Fibroblast of lung (primary cell): ENCODE results near the gene ITGA8. TPM values are rescaled to one million over a fixed set of nuclear protein-coding genes. Genes with fewer than 3 reads are reported as not detected.
"Not testable (repeated sequence)": the region's sequence is repeated elsewhere in the genome, so short reads cannot be mapped to it uniquely, and the experiment has no call there.

Experiments used
- DNase-seq, 2 donors: peaks; one replicate each; pipeline versions ENCODE4 v3.0.0 to v3.0.0-alpha.2; 2010; ENCODE audit warnings: low read depth in 2 of 2
- H2AFZ ChIP-seq: 2 replicates; pipeline ENCODE4 v1.5.1; 2012; ENCODE audit warnings: low read length, control low read depth, inconsistent platforms
- H3K27ac ChIP-seq: 2 replicates; pipeline ENCODE4 v1.5.1; 2011; ENCODE audit warnings: low read length, control low read depth; ENCODE audit not compliant: insufficient read depth
- H3K27me3 ChIP-seq: 2 replicates; pipeline ENCODE4 v1.5.1; 2011; ENCODE audit warnings: mild to moderate bottlenecking, low read length; ENCODE audit not compliant: control insufficient read depth, insufficient read depth
- H3K36me3 ChIP-seq: 2 replicates; pipeline ENCODE4 v1.5.1; 2011; ENCODE audit warnings: low read length; ENCODE audit not compliant: control insufficient read depth, insufficient read depth
- H3K4me1 ChIP-seq: 2 replicates; pipeline ENCODE4 v1.5.1; 2011; ENCODE audit warnings: low read length; ENCODE audit not compliant: control insufficient read depth, insufficient read depth; ENCODE audit errors: extremely low read depth
- H3K4me2 ChIP-seq: 2 replicates; pipeline ENCODE4 v1.5.1; 2011; ENCODE audit warnings: low read length, control low read depth; ENCODE audit not compliant: insufficient read depth; ENCODE audit errors: extremely low read depth
- H3K4me3 ChIP-seq, 4 experiments: fragments of 200-600 bp in 1 of 4; sonication (generic) in 1 of 4; replicated peaks in 1 of 4; 2 replicates each; pipeline ENCODE4 v1.5.1; 2011 to 2016; ENCODE audit warnings: low read length in 4 of 4, low read depth in 3 of 4, mild to moderate bottlenecking in 3 of 4, control low read depth in 2 of 4, inconsistent platforms in 1 of 4, mixed read lengths in 1 of 4; ENCODE audit not compliant: insufficient read depth in 1 of 4; ENCODE audit errors: control extremely low read depth in 1 of 4
- H3K79me2 ChIP-seq: 2 replicates; pipeline ENCODE4 v1.5.1; 2012; ENCODE audit warnings: mild to moderate bottlenecking, low read length, inconsistent platforms; ENCODE audit not compliant: control insufficient read depth, insufficient read depth
- H3K9ac ChIP-seq: 2 replicates; pipeline ENCODE4 v1.5.1; 2011; ENCODE audit warnings: mild to moderate bottlenecking, low read length, control low read depth; ENCODE audit not compliant: insufficient read depth
- H3K9me3 ChIP-seq: 2 replicates; pipeline ENCODE4 v1.5.1; 2012; ENCODE audit warnings: low read depth, low read length; ENCODE audit not compliant: control insufficient read depth, insufficient read depth
- H4K20me1 ChIP-seq: 2 replicates; pipeline ENCODE4 v1.5.1; 2011; ENCODE audit warnings: low read length; ENCODE audit not compliant: control insufficient read depth, insufficient read depth; ENCODE audit errors: extremely low read depth
- EZH2 ChIP-seq: IDR thresholded peaks from 2 replicates; pipeline ENCODE4 v1.5.1; 2012; ENCODE audit warnings: low read length, control low read depth, mild to moderate bottlenecking; ENCODE audit errors: missing control alignments
- polyA plus RNA-seq, 2 donors: library from polyadenylated mRNA; depleted of rRNA in 1 of 2; stranded (reverse) in 1 of 2; unstranded in 1 of 2; fragments of >200 nt; gene quantifications; 2 replicates each; pipeline ENCODE4 v1.2.1, GENCODE V29; 2011 to 2012; ENCODE audit warnings: missing spikeins in 1 of 2
- total RNA-seq: library from RNA; depleted of rRNA; stranded (reverse); fragments of >200 nt; gene quantifications from 2 replicates; pipeline ENCODE4 v1.2.1, GENCODE V29; 2014
- TF ChIP-seq, protein P1 (sequence below), 2 donors: IDR thresholded peaks in 1 of 2; conservative IDR thresholded peaks in 1 of 2; 1 replicate in 1 of 2; 2 replicates in 1 of 2; pipeline ENCODE4 v1.5.1; 2011 to 2012; ENCODE audit warnings: low read length in 2 of 2, control low read depth in 1 of 2, inconsistent platforms in 1 of 2, low read depth in 1 of 2, mild to moderate bottlenecking in 1 of 2

Gene ITGA8
- total and polyA plus RNA-seq, 2 donors (not counting 1 experiment from before 2014, with no cell fraction given) = 0.62 to 0.99 TPM

GRCh38 chr10:15541376-15541775 lies 178.3 kb downstream of the ITGA8 start:
- DNase-seq = no peak

GRCh38 chr10:15540727-15541126 lies 179.0 kb downstream of the ITGA8 start:
- Histone ChIP-seq H3K4me3 (no peak overlapping the region), H3K4me2 (no peak overlapping the region), H3K4me1 (no peaks in the 10 kb centered on the region), H3K27ac (no peak overlapping the region), H3K36me3 (no peaks in the 10 kb centered on the region), H4K20me1 (no peaks in the 10 kb centered on the region), H3K27me3 (no peaks in the 10 kb centered on the region), H2AFZ (no peak overlapping the region), H3K79me2 (no peaks in the 10 kb centered on the region), H3K9me3 (no peaks in the 10 kb centered on the region), H3K9ac (no peak overlapping the region)
- DNase-seq = no peak
- no peak for TF ChIP-seq EZH2
- TF ChIP-seq, protein P1, sequence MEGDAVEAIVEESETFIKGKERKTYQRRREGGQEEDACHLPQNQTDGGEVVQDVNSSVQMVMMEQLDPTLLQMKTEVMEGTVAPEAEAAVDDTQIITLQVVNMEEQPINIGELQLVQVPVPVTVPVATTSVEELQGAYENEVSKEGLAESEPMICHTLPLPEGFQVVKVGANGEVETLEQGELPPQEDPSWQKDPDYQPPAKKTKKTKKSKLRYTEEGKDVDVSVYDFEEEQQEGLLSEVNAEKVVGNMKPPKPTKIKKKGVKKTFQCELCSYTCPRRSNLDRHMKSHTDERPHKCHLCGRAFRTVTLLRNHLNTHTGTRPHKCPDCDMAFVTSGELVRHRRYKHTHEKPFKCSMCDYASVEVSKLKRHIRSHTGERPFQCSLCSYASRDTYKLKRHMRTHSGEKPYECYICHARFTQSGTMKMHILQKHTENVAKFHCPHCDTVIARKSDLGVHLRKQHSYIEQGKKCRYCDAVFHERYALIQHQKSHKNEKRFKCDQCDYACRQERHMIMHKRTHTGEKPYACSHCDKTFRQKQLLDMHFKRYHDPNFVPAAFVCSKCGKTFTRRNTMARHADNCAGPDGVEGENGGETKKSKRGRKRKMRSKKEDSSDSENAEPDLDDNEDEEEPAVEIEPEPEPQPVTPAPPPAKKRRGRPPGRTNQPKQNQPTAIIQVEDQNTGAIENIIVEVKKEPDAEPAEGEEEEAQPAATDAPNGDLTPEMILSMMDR (conservative IDR thresholded peaks at IDR 0.05 in 1 of 2, IDR thresholded peaks at IDR 0.05 in 1 of 2; ENCODE audit: low read depth in 1 of 2, low read length in 2 of 2) = no peak

More at GRCh38 chr10:15541376-15541775, 178.3 kb downstream of the ITGA8 start:
- Histone ChIP-seq H3K27ac (no peak overlapping the region), H3K9me3 (no peaks in the 10 kb centered on the region), H3K4me3 (no peak overlapping the region), H4K20me1 (no peaks in the 10 kb centered on the region), H2AFZ (no peak overlapping the region), H3K27me3 (no peaks in the 10 kb centered on the region), H3K9ac (no peak overlapping the region), H3K79me2 (no peaks in the 10 kb centered on the region), H3K4me1 (no peaks in the 10 kb centered on the region), H3K36me3 (no peaks in the 10 kb centered on the region), H3K4me2 (no peak overlapping the region)
- TF ChIP-seq, protein P1 (conservative IDR thresholded peaks at IDR 0.05 in 1 of 2, IDR thresholded peaks at IDR 0.05 in 1 of 2; ENCODE audit: low read depth in 1 of 2, low read length in 2 of 2) = no peak
- TF ChIP-seq EZH2 = no peak

- no peak overlapping the region for H3K4me2 ChIP-seq
- H4K20me1 ChIP-seq = no peaks in the 10 kb centered on the region
- no peak overlapping the region for H3K27ac ChIP-seq
- H3K9me3 ChIP-seq = no peaks in the 10 kb centered on the region
- H2AFZ ChIP-seq = no peak overlapping the region
- no peak overlapping the region for H3K4me3 ChIP-seq
- no peak overlapping the region for H3K9ac ChIP-seq
- H3K4me1 ChIP-seq = no peaks in the 10 kb centered on the region
- H3K36me3 ChIP-seq = no peaks in the 10 kb centered on the region
- H3K79me2 ChIP-seq = no peaks in the 10 kb centered on the region
- no peak for DNase-seq
- TF ChIP-seq EZH2 = no peak
- TF ChIP-seq, protein P1 (conservative IDR thresholded peaks at IDR 0.05 in 1 of 2, IDR thresholded peaks at IDR 0.05 in 1 of 2; ENCODE audit: low read depth in 1 of 2, low read length in 2 of 2) = no peak
- H3K27me3 ChIP-seq = no peaks in the 10 kb centered on the region
Measured at GRCh38 chr10:15539262-15539661, 180.5 kb downstream of the ITGA8 start.

- not testable (repeated sequence) for H3K4me3 ChIP-seq, H3K9ac ChIP-seq, H3K27ac ChIP-seq, DNase-seq, H3K4me1 ChIP-seq, H3K4me2 ChIP-seq, H4K20me1 ChIP-seq, H3K79me2 ChIP-seq, H2AFZ ChIP-seq, H3K36me3 ChIP-seq, H3K27me3 ChIP-seq, H3K9me3 ChIP-seq
Measured at GRCh38 chr10:15534928-15535538, 184.7 kb downstream of the ITGA8 start.
